Mesendoderm (in vitro differentiated cells): ENCODE measurements around the gene ALS2.
"Not testable (repeated sequence)": the region's sequence is repeated elsewhere in the genome, so short reads cannot be mapped to it uniquely, and the experiment has no call there.

ENCODE experiments used
- DNase-seq: peaks from one replicate; pipeline ENCODE4 v3.0.0; 2013
- H2AK5ac ChIP-seq: 2 replicates; pipeline ENCODE4 v1.6.1; 2013; ENCODE audit warnings: low read length, inconsistent platforms
- H2BK120ac ChIP-seq: 2 replicates; pipeline ENCODE4 v1.6.1; 2013; ENCODE audit warnings: low read depth, mild to moderate bottlenecking, low read length, moderate library complexity, mixed read lengths
- H2BK15ac ChIP-seq: replicated peaks from 2 replicates; pipeline ENCODE4 v1.6.1; 2013; ENCODE audit warnings: low read depth, mild to moderate bottlenecking, moderate library complexity
- H2BK5ac ChIP-seq: 2 replicates; pipeline ENCODE4 v1.6.1; 2013; ENCODE audit warnings: low read length, inconsistent platforms
- H3K18ac ChIP-seq: 2 replicates; pipeline ENCODE4 v1.6.1; 2013; ENCODE audit warnings: mild to moderate bottlenecking, low read length, mixed read lengths
- H3K23ac ChIP-seq: one replicate; pipeline ENCODE4 v1.6.1; 2013; ENCODE audit warnings: low read length
- H3K27ac ChIP-seq: 2 replicates; pipeline ENCODE4 v1.5.1; 2013; ENCODE audit warnings: low read depth, mild to moderate bottlenecking, inconsistent platforms, low read length, moderate library complexity
- H3K27me3 ChIP-seq: 2 replicates; pipeline ENCODE4 v1.6.1; 2013; ENCODE audit warnings: low read length, control low read depth, mild to moderate bottlenecking, inconsistent platforms; ENCODE audit not compliant: insufficient read depth, poor library complexity
- H3K36me3 ChIP-seq: 2 replicates; pipeline ENCODE4 v1.6.1; 2013; ENCODE audit warnings: low read length, inconsistent platforms; ENCODE audit not compliant: control insufficient read depth, insufficient read depth
- H3K4ac ChIP-seq: one replicate; pipeline ENCODE4 v1.6.1; 2013; ENCODE audit warnings: low read depth, mild to moderate bottlenecking, low read length, moderate library complexity
- H3K4me1 ChIP-seq: 2 replicates; pipeline ENCODE4 v1.6.1; 2013; ENCODE audit warnings: low read depth, low read length, inconsistent platforms; ENCODE audit not compliant: control insufficient read depth
- H3K4me2 ChIP-seq: 2 replicates; pipeline ENCODE4 v1.6.1; 2013; ENCODE audit warnings: low read length
- H3K4me3 ChIP-seq: 2 replicates; pipeline ENCODE4 v1.5.1; 2013; ENCODE audit warnings: mild to moderate bottlenecking, low read length
- H3K56ac ChIP-seq: one replicate; pipeline ENCODE4 v1.6.1; 2013; ENCODE audit warnings: low read length
- H3K79me1 ChIP-seq: 2 replicates; pipeline ENCODE4 v1.6.1; 2013; ENCODE audit warnings: low read length, inconsistent platforms
- H3K79me2 ChIP-seq: 2 replicates; pipeline ENCODE4 v1.6.1; 2013; ENCODE audit warnings: mild to moderate bottlenecking, low read length; ENCODE audit not compliant: control insufficient read depth, insufficient read depth
- H3K9ac ChIP-seq: 2 replicates; pipeline ENCODE4 v1.6.1; 2013; ENCODE audit warnings: low read length, inconsistent platforms
- H4K5ac ChIP-seq: one replicate; pipeline ENCODE4 v1.6.1; 2013; ENCODE audit warnings: low read length
- H4K8ac ChIP-seq: one replicate; pipeline ENCODE4 v1.6.1; 2013; ENCODE audit warnings: low read depth, mild to moderate bottlenecking, control low read depth, low read length, moderate library complexity
- WGBS: extraction: QIAGEN DNeasy Blood & Tissue Kit; methylation state at CpG from one replicate; pipeline ENCODE4 v1.1.7; 2013; ENCODE audit warnings: low lambda C conversion rate, missing lambda C conversion rate; ENCODE audit not compliant: insufficient coverage; ENCODE audit errors: extremely low coverage; 5-methylcytosine and 5-hydroxymethylcytosine counted together

Gene ALS2

GRCh38 chr2:201820383-201821007 lies 39.8 kb upstream of the ALS2 start:
- Histone ChIP-seq H3K79me2 (no peaks in the 10 kb centered on the region), H3K27ac (no peak overlapping the region), H2BK120ac (no peak overlapping the region), H3K4me3 (no peak overlapping the region), H3K18ac (no peak overlapping the region), H2AK5ac (no peak overlapping the region), H3K27me3 (no peaks in the 10 kb centered on the region), H3K4me2 (no peak overlapping the region), H3K79me1 (no peaks in the 10 kb centered on the region), H2BK5ac (no peak overlapping the region), H4K8ac (no peak overlapping the region), H3K56ac (no peak overlapping the region), H2BK15ac (no peak overlapping the region), H3K9ac (no peak overlapping the region), H3K4ac (no peak overlapping the region), H3K23ac (no peak overlapping the region), H3K36me3 (no peaks in the 10 kb centered on the region), H3K4me1 (no peaks in the 10 kb centered on the region), H4K5ac (no peak overlapping the region)
- DNase-seq = no peak
- no CpG with 5 or more reads among the region's 4 CpGs for WGBS

GRCh38 chr2:201816657-201817575 lies 36.2 kb upstream of the ALS2 start:
- Histone ChIP-seq H3K18ac (no peak overlapping the region), H3K79me2 (no peaks in the 10 kb centered on the region), H3K4me3 (no peak overlapping the region), H3K27ac (no peak overlapping the region), H2AK5ac (no peak overlapping the region), H3K9ac (no peak overlapping the region), H3K79me1 (no peaks in the 10 kb centered on the region), H2BK5ac (no peak overlapping the region), H3K4me1 (no peaks in the 10 kb centered on the region), H3K36me3 (no peaks in the 10 kb centered on the region), H4K5ac (no peak overlapping the region), H3K27me3 (no peaks in the 10 kb centered on the region), H3K4me2 (no peak overlapping the region), H3K4ac (no peak overlapping the region), H2BK120ac (no peak overlapping the region), H3K56ac (no peak overlapping the region), H2BK15ac (no peak overlapping the region), H3K23ac (no peak overlapping the region), H4K8ac (no peak overlapping the region)
- DNase-seq = no peak
- no CpG with 5 or more reads among the region's 5 CpGs for WGBS

GRCh38 chr2:201813996-201814760 lies 33.4 kb upstream of the ALS2 start:
- Histone ChIP-seq H3K27ac (no peak overlapping the region), H2BK15ac (no peak overlapping the region), H3K4me3 (no peak overlapping the region), H3K79me1 (no peaks in the 10 kb centered on the region), H3K4me2 (no peak overlapping the region), H2BK120ac (no peak overlapping the region), H3K27me3 (no peaks in the 10 kb centered on the region), H3K4ac (no peak overlapping the region), H3K56ac (no peak overlapping the region), H2AK5ac (no peak overlapping the region), H3K18ac (no peak overlapping the region), H4K5ac (no peak overlapping the region), H3K36me3 (no peaks in the 10 kb centered on the region), H4K8ac (no peak overlapping the region), H3K79me2 (no peaks in the 10 kb centered on the region), H3K23ac (no peak overlapping the region), H3K9ac (no peak overlapping the region), H3K4me1 (no peaks in the 10 kb centered on the region), H2BK5ac (no peak overlapping the region)
- WGBS = 100% methylated on average over 1 of the region's 9 CpGs
- no peak for DNase-seq

- not testable (repeated sequence) for H3K4me1 ChIP-seq, H3K79me1 ChIP-seq, H2BK120ac ChIP-seq, H4K8ac ChIP-seq, H3K23ac ChIP-seq, H3K4ac ChIP-seq, H3K27ac ChIP-seq, H3K56ac ChIP-seq, H2AK5ac ChIP-seq, DNase-seq, H2BK5ac ChIP-seq, H3K9ac ChIP-seq, H3K79me2 ChIP-seq, H3K4me2 ChIP-seq, H3K18ac ChIP-seq, H4K5ac ChIP-seq, H3K27me3 ChIP-seq, H3K4me3 ChIP-seq, H3K36me3 ChIP-seq, H2BK15ac ChIP-seq
- no CpG with 5 or more reads among the region's 7 CpGs for WGBS
These were observed 29.9 kb upstream of the ALS2 start for GRCh38 chr2:201810604-201811003.

- Histone ChIP-seq H2BK15ac (no peak overlapping the region), H3K4me1 (peaks cover 2% of the 10 kb centered on the region), H3K36me3 (no peaks in the 10 kb centered on the region), H3K4me2 (no peak overlapping the region), H3K79me2 (no peaks in the 10 kb centered on the region), H3K9ac (no peak overlapping the region), H3K18ac (no peak overlapping the region), H3K79me1 (no peaks in the 10 kb centered on the region), H3K4me3 (no peak overlapping the region), H3K27ac (no peak overlapping the region), H4K5ac (no peak overlapping the region), H2AK5ac (no peak overlapping the region), H3K56ac (no peak overlapping the region), H2BK120ac (no peak overlapping the region), H4K8ac (no peak overlapping the region), H2BK5ac (no peak overlapping the region), H3K23ac (no peak overlapping the region), H3K27me3 (no peaks in the 10 kb centered on the region), H3K4ac (no peak overlapping the region)
- no CpG with 5 or more reads among the region's 4 CpGs for WGBS
- DNase-seq = no peak
These were observed 28.9 kb upstream of the ALS2 start for GRCh38 chr2:201809633-201810032.
